SK-N-SH treated with all-trans-retinoic acid at 6 μM for 48 hours (cell line): ENCODE measurements around the gene MDGA2.

Source experiments
- ATAC-seq: fragments of 200-7000 bp; cut with Tn5 transposase; 3 replicates; pipeline ENCODE4 v1.9.1; 2020; ENCODE audit warnings: mild to moderate bottlenecking, moderate library complexity
- ARNTL ChIP-seq: fragments of 450-650 bp; formaldehyde crosslinking; IDR thresholded peaks from 2 replicates; pipeline ENCODE4 v1.5.0; 2020; ENCODE audit warnings: low read depth, mild to moderate bottlenecking, moderate library complexity, borderline replicate concordance
- BACH2 ChIP-seq: fragments of 250-450 bp; sonication (Bioruptor Pico); IDR thresholded peaks from 2 replicates; pipeline ENCODE4 v1.9.0; 2021; ENCODE audit warnings: mild to moderate bottlenecking, borderline replicate concordance
- CSDC2 ChIP-seq: fragments of 250-450 bp; sonication (Bioruptor Pico); IDR thresholded peaks from 2 replicates; pipeline ENCODE4 v1.5.0; 2020; ENCODE audit warnings: mild to moderate bottlenecking, moderate library complexity
- ESRRG ChIP-seq: fragments of 250-450 bp; sonication (Bioruptor Pico); IDR thresholded peaks from 2 replicates; pipeline ENCODE4 v1.6.1; 2021; ENCODE audit warnings: mild to moderate bottlenecking
- GLIS3 ChIP-seq: fragments of 250-450 bp; sonication (Bioruptor Pico); IDR thresholded peaks from 2 replicates; pipeline ENCODE4 v1.5.0; 2020; ENCODE audit warnings: mild to moderate bottlenecking, moderate library complexity
- ISL1 ChIP-seq: fragments of 250-450 bp; sonication (Bioruptor Pico); IDR thresholded peaks from 2 replicates; pipeline ENCODE4 v2.1.2; 2022; ENCODE audit warnings: mild to moderate bottlenecking, moderate library complexity
- OSR1 ChIP-seq: fragments of 250-450 bp; sonication (Bioruptor Pico); IDR thresholded peaks from 2 replicates; pipeline ENCODE4 v1.8.0; 2022; ENCODE audit warnings: moderate library complexity, mild to moderate bottlenecking, inconsistent platforms
- PPARA ChIP-seq: fragments of 250-450 bp; sonication (Bioruptor Pico); IDR thresholded peaks from 2 replicates; pipeline ENCODE4 v1.5.0; 2020; ENCODE audit warnings: mild to moderate bottlenecking, borderline replicate concordance
- RARB ChIP-seq: fragments of 250-450 bp; sonication (Bioruptor Pico); IDR thresholded peaks from 2 replicates; pipeline ENCODE4 v1.8.0; 2021; ENCODE audit warnings: mild to moderate bottlenecking, moderate library complexity
- SNAI2 ChIP-seq: fragments of 250-450 bp; sonication (Bioruptor Pico); IDR thresholded peaks from 2 replicates; pipeline ENCODE4 v1.5.0; 2020; ENCODE audit warnings: mild to moderate bottlenecking, moderate library complexity
- TCF4 ChIP-seq: fragments of 250-450 bp; sonication (Bioruptor Pico); IDR thresholded peaks from 2 replicates; pipeline ENCODE4 v1.8.0; 2021; ENCODE audit warnings: mild to moderate bottlenecking, moderate library complexity, borderline replicate concordance
- ZC3H10 ChIP-seq: fragments of 250-450 bp; sonication (Bioruptor Pico); IDR thresholded peaks from 2 replicates; pipeline ENCODE4 v1.5.1; 2021; ENCODE audit warnings: mild to moderate bottlenecking, moderate library complexity
- ZFP3 ChIP-seq: fragments of 250-450 bp; sonication (Bioruptor Pico); IDR thresholded peaks from 2 replicates; pipeline ENCODE4 v1.5.0; 2020; ENCODE audit warnings: mild to moderate bottlenecking, moderate library complexity
- ZFP30 ChIP-seq: fragments of 450-650 bp; formaldehyde crosslinking; IDR thresholded peaks from 2 replicates; pipeline ENCODE4 v1.5.0; 2022; ENCODE audit warnings: mild to moderate bottlenecking, moderate library complexity
- ZNF565 ChIP-seq: fragments of 450-650 bp; formaldehyde crosslinking; conservative IDR thresholded peaks from 2 replicates; pipeline ENCODE4 v1.5.0; 2020; ENCODE audit warnings: low read depth, mild to moderate bottlenecking, moderate library complexity
- ZNF70 ChIP-seq: fragments of 450-650 bp; formaldehyde crosslinking; IDR thresholded peaks from 2 replicates; pipeline ENCODE4 v1.5.0; 2020; ENCODE audit warnings: mild to moderate bottlenecking, moderate library complexity
- ZNF8 ChIP-seq: fragments of 450-650 bp; formaldehyde crosslinking; IDR thresholded peaks from 2 replicates; pipeline ENCODE4 v1.5.0; 2020; ENCODE audit warnings: mild to moderate bottlenecking, moderate library complexity
- TF ChIP-seq, protein P1 (sequence below): fragments of 250-450 bp; sonication (Bioruptor Pico); IDR thresholded peaks from 2 replicates; pipeline ENCODE4 v1.8.0; 2020; ENCODE audit warnings: mild to moderate bottlenecking, moderate library complexity, borderline replicate concordance
- TF ChIP-seq, protein P2 (sequence below): fragments of 250-450 bp; sonication (Bioruptor Pico); IDR thresholded peaks from 2 replicates; pipeline ENCODE4 v1.5.1; 2020; ENCODE audit warnings: low read depth, mild to moderate bottlenecking, moderate library complexity
- TF ChIP-seq, protein P3 (sequence below): fragments of 250-450 bp; sonication (Bioruptor Pico); IDR thresholded peaks from 2 replicates; pipeline ENCODE4 v1.5.0; 2020; ENCODE audit warnings: mild to moderate bottlenecking, moderate library complexity
- TF ChIP-seq, protein P4 (sequence below): fragments of 250-450 bp; sonication (Bioruptor Pico); IDR thresholded peaks from 2 replicates; pipeline ENCODE4 v1.8.0; 2021; ENCODE audit warnings: low read depth, mild to moderate bottlenecking, moderate library complexity, borderline replicate concordance
- TF ChIP-seq, protein P5 (sequence below): fragments of 250-450 bp; sonication (Bioruptor Pico); IDR thresholded peaks from 2 replicates; pipeline ENCODE4 v1.5.1; 2021; ENCODE audit warnings: mild to moderate bottlenecking, moderate library complexity

The MDGA2 gene

DNA sequence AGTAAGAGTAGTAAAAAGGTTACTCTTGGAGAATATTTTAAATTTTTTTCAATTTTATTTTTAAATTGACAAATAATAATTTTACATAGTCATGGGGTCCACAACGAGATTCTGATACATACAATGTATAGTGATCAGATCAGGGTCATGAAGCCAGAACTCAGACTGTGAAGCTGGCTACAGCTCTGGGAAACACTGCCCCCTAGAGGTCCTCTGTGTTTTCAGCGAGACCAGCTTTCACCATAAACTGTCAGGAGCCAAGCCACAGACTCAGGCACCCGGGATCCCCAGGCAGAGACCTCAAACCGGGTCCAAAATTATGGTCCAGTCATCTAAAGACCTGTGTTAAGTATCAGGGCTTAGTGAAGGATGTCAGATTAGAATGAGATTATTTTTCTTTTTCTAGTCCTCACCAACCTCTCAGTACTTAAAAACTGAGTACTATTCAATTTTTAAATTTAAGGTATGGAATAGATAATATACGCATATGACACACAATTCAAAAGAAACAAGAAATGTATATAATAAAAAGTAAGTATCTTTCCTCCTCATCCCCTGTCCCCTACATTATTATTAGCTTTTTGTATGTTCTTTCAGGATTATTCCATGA lies 397.1 kb downstream of the MDGA2 start:
- TF ChIP-seq, protein P1, sequence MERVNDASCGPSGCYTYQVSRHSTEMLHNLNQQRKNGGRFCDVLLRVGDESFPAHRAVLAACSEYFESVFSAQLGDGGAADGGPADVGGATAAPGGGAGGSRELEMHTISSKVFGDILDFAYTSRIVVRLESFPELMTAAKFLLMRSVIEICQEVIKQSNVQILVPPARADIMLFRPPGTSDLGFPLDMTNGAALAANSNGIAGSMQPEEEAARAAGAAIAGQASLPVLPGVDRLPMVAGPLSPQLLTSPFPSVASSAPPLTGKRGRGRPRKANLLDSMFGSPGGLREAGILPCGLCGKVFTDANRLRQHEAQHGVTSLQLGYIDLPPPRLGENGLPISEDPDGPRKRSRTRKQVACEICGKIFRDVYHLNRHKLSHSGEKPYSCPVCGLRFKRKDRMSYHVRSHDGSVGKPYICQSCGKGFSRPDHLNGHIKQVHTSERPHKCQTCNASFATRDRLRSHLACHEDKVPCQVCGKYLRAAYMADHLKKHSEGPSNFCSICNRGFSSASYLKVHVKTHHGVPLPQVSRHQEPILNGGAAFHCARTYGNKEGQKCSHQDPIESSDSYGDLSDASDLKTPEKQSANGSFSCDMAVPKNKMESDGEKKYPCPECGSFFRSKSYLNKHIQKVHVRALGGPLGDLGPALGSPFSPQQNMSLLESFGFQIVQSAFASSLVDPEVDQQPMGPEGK (CRISPR knock-in tag) = no peak
- TF ChIP-seq CSDC2 (CRISPR knock-in tag) (no peak), ZNF565 (CRISPR knock-in tag) (no peak), ZNF8 (no peak), ISL1 (no peak)
- TF ChIP-seq, protein P2, sequence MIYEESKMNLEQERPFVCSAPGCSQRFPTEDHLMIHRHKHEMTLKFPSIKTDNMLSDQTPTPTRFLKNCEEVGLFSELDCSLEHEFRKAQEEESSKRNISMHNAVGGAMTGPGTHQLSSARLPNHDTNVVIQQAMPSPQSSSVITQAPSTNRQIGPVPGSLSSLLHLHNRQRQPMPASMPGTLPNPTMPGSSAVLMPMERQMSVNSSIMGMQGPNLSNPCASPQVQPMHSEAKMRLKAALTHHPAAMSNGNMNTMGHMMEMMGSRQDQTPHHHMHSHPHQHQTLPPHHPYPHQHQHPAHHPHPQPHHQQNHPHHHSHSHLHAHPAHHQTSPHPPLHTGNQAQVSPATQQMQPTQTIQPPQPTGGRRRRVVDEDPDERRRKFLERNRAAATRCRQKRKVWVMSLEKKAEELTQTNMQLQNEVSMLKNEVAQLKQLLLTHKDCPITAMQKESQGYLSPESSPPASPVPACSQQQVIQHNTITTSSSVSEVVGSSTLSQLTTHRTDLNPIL (CRISPR knock-in tag) = no peak
- ATAC-seq = peak; percentile 75

DNA sequence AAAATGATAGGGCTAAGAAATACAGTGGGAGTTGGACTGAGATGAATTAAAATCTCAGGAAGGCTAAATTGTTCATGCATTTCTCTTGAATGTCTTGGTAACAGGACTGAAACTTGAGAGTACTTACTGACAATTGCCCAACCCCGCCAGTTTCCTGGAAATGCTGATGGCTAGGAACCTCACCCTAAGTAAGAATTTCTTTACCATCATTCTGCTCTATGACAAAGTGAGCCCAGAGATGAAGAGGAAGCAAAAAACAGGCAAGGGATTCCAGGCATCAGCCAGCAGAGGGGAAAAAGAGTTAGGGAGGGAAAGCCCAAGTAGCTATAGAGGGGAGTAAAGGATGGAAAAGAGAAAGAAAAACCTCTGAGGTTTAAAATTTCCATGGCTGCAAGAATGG lies 397.7 kb downstream of the MDGA2 start:
- TF ChIP-seq ZNF70 (CRISPR knock-in tag) = no peak
- TF ChIP-seq ESRRG (CRISPR knock-in tag) = no peak
- no peak for TF ChIP-seq ARNTL (CRISPR knock-in tag)
- no peak for TF ChIP-seq ZFP3
- TF ChIP-seq CSDC2 (CRISPR knock-in tag) = no peak
- TF ChIP-seq, protein P3, sequence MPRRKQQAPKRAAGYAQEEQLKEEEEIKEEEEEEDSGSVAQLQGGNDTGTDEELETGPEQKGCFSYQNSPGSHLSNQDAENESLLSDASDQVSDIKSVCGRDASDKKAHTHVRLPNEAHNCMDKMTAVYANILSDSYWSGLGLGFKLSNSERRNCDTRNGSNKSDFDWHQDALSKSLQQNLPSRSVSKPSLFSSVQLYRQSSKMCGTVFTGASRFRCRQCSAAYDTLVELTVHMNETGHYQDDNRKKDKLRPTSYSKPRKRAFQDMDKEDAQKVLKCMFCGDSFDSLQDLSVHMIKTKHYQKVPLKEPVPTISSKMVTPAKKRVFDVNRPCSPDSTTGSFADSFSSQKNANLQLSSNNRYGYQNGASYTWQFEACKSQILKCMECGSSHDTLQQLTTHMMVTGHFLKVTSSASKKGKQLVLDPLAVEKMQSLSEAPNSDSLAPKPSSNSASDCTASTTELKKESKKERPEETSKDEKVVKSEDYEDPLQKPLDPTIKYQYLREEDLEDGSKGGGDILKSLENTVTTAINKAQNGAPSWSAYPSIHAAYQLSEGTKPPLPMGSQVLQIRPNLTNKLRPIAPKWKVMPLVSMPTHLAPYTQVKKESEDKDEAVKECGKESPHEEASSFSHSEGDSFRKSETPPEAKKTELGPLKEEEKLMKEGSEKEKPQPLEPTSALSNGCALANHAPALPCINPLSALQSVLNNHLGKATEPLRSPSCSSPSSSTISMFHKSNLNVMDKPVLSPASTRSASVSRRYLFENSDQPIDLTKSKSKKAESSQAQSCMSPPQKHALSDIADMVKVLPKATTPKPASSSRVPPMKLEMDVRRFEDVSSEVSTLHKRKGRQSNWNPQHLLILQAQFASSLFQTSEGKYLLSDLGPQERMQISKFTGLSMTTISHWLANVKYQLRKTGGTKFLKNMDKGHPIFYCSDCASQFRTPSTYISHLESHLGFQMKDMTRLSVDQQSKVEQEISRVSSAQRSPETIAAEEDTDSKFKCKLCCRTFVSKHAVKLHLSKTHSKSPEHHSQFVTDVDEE (CRISPR knock-in tag) = no peak
- no peak for TF ChIP-seq ZNF8
- TF ChIP-seq, protein P4, sequence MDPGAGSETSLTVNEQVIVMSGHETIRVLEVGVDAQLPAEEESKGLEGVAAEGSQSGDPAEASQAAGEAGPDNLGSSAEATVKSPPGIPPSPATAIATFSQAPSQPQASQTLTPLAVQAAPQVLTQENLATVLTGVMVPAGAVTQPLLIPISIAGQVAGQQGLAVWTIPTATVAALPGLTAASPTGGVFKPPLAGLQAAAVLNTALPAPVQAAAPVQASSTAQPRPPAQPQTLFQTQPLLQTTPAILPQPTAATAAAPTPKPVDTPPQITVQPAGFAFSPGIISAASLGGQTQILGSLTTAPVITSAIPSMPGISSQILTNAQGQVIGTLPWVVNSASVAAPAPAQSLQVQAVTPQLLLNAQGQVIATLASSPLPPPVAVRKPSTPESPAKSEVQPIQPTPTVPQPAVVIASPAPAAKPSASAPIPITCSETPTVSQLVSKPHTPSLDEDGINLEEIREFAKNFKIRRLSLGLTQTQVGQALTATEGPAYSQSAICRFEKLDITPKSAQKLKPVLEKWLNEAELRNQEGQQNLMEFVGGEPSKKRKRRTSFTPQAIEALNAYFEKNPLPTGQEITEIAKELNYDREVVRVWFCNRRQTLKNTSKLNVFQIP = no peak
- TF ChIP-seq PPARA = no peak
- TF ChIP-seq ZNF565 (CRISPR knock-in tag) = no peak
- no peak for TF ChIP-seq SNAI2 (CRISPR knock-in tag)
- TF ChIP-seq BACH2 (CRISPR knock-in tag) = no peak
- no peak for TF ChIP-seq OSR1 (CRISPR knock-in tag)
- TF ChIP-seq, protein P5, sequence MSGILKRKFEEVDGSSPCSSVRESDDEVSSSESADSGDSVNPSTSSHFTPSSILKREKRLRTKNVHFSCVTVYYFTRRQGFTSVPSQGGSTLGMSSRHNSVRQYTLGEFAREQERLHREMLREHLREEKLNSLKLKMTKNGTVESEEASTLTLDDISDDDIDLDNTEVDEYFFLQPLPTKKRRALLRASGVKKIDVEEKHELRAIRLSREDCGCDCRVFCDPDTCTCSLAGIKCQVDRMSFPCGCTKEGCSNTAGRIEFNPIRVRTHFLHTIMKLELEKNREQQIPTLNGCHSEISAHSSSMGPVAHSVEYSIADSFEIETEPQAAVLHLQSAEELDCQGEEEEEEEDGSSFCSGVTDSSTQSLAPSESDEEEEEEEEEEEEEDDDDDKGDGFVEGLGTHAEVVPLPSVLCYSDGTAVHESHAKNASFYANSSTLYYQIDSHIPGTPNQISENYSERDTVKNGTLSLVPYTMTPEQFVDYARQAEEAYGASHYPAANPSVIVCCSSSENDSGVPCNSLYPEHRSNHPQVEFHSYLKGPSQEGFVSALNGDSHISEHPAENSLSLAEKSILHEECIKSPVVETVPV (CRISPR knock-in tag) = no peak
- TF ChIP-seq, protein P2 (CRISPR knock-in tag) = no peak
- TF ChIP-seq ZFP30 (CRISPR knock-in tag) = no peak
- ATAC-seq = no peak

DNA sequence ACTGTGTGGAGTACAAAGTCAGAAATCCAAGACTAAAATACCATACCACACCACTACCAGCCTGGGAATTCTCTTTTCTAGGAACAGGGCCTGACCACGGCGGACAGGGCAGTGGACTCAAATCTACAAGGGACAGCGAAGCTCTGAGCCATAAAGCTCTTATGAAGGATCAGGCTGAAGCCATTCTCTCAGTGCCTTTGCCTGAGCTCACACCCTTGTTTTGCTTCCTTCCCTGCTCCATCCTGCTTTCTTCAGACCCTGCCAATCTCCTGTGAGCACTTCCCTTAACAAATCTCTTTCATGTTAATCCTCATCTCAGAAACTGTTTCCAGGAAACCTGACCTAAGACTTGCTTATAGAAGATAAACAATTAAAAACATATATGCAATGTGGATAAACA lies 398.5 kb downstream of the MDGA2 start:
- ATAC-seq = no peak
- TF ChIP-seq ZFP30 (CRISPR knock-in tag) (no peak), ARNTL (CRISPR knock-in tag) (no peak), ZNF565 (CRISPR knock-in tag) (no peak), ZC3H10 (CRISPR knock-in tag) (no peak), GLIS3 (no peak), ISL1 (no peak), TCF4 (CRISPR knock-in tag) (no peak), ZNF8 (no peak), ESRRG (CRISPR knock-in tag) (no peak), RARB (CRISPR knock-in tag) (no peak), CSDC2 (CRISPR knock-in tag) (no peak), ZNF70 (CRISPR knock-in tag) (no peak), PPARA (no peak)
- TF ChIP-seq, protein P3 (CRISPR knock-in tag) = no peak
